SK-N-SH (cell line): ENCODE data around the gene SCN1B. TPM values are rescaled to one million over a fixed set of nuclear protein-coding genes. Genes with fewer than 3 reads are reported as not detected.

Source experiments
- CTCF ChIA-PET: fragments of 300-600, 350-600 bp; formaldehyde crosslinking; extraction: SDS; loops from one replicate; lab custom pipeline; 2021; lab: Yijun Ruan, JAX
- POLR2A ChIA-PET: fragments of 350-600 bp; sonication (Branson Sonifier 250); formaldehyde crosslinking; extraction: SDS; loops from one replicate; lab custom pipeline; 2020; ENCODE audit warnings: antibody characterized with exemption, inconsistent platforms; lab: Yijun Ruan, JAX
- DNase-seq: peaks from one replicate; pipeline ENCODE4 v3.0.0; 2012
- H2AFZ ChIP-seq: fragments of 200-600 bp; sonication (generic); 2 replicates; pipeline ENCODE4 v1.8.1; 2016; ENCODE audit warnings: antibody characterized with exemption, mild to moderate bottlenecking, low read depth
- H3F3A ChIP-seq: fragments of 200-600 bp; sonication (generic); replicated peaks from 2 replicates; pipeline ENCODE3; 2016; ENCODE audit warnings: antibody characterized with exemption, mild to moderate bottlenecking; ENCODE audit not compliant: insufficient read depth
- H3K27ac ChIP-seq, 2 experiments: fragments of 200-500 bp in 1 of 2; fragments of 200-600 bp in 1 of 2; sonication (Bioruptor generic) in 1 of 2; sonication (generic), shearing (Covaris generic) in 1 of 2; 2 replicates each; pipeline versions ENCODE4 v1.5.1 to v1.6.1; 2014 to 2016; ENCODE audit warnings: low read depth in 2 of 2, inconsistent platforms in 1 of 2, low read length in 1 of 2, mild to moderate bottlenecking in 1 of 2, mixed read lengths in 1 of 2
- H3K27me3 ChIP-seq: fragments of 200-600 bp; sonication (generic), shearing (Covaris generic); 2 replicates; pipeline ENCODE4 v1.6.1; 2016; ENCODE audit warnings: mixed run types; ENCODE audit not compliant: insufficient read depth
- H3K36me3 ChIP-seq, 2 experiments: fragments of 200-500 bp in 1 of 2; fragments of 200-600 bp in 1 of 2; sonication (Bioruptor generic) in 1 of 2; sonication (generic) in 1 of 2; replicated peaks in 1 of 2; 2 replicates each; pipeline versions ENCODE3 to v1.5.1; 2014 to 2016; ENCODE audit warnings: low read length in 1 of 2, mild to moderate bottlenecking in 1 of 2; ENCODE audit not compliant: insufficient read depth in 2 of 2, control insufficient read depth in 1 of 2
- H3K4me1 ChIP-seq, 2 experiments: fragments of 200-500 bp in 1 of 2; fragments of 200-600 bp in 1 of 2; sonication (Bioruptor generic) in 1 of 2; sonication (generic), shearing (Covaris generic) in 1 of 2; 2 replicates each; pipeline versions ENCODE4 v1.5.1 to v1.6.1; 2014 to 2016; ENCODE audit warnings: low read depth in 1 of 2, low read length in 1 of 2, mixed run types in 1 of 2; ENCODE audit not compliant: insufficient read depth in 2 of 2, control insufficient read depth in 1 of 2
- H3K4me2 ChIP-seq: fragments of 200-600 bp; sonication (generic), shearing (Covaris generic); 2 replicates; pipeline ENCODE4 v1.6.1; 2017; ENCODE audit warnings: mixed run types
- H3K4me3 ChIP-seq, 2 experiments: fragments of 200-500 bp in 1 of 2; fragments of 200-600 bp in 1 of 2; sonication (Bioruptor generic) in 1 of 2; sonication (generic), shearing (Covaris generic) in 1 of 2; 2 replicates each; pipeline versions ENCODE4 v1.5.1 to v1.8.1; 2014 to 2016; ENCODE audit warnings: low read depth in 2 of 2, inconsistent platforms in 1 of 2, low read length in 1 of 2, mild to moderate bottlenecking in 1 of 2, mixed read lengths in 1 of 2, moderate library complexity in 1 of 2
- H3K79me2 ChIP-seq: fragments of 200-600 bp; sonication (generic); 2 replicates; pipeline ENCODE4 v1.8.1; 2017; ENCODE audit warnings: mild to moderate bottlenecking; ENCODE audit not compliant: insufficient read depth
- H3K9ac ChIP-seq: fragments of 200-600 bp; sonication (generic); 2 replicates; pipeline ENCODE4 v1.6.1; 2017; ENCODE audit warnings: mixed run types
- H3K9me2 ChIP-seq: fragments of 200-600 bp; sonication (generic); 2 replicates; pipeline ENCODE4 v1.6.1; 2017; ENCODE audit warnings: mixed run types
- H3K9me3 ChIP-seq: fragments of 200-600 bp; sonication (generic); 2 replicates; pipeline ENCODE4 v1.6.1; 2017; ENCODE audit warnings: mixed run types, mild to moderate bottlenecking, moderate library complexity
- H4K20me1 ChIP-seq: fragments of 200-600 bp; sonication (generic); 2 replicates; pipeline ENCODE4 v1.6.1; 2017; ENCODE audit warnings: mild to moderate bottlenecking, mixed run types; ENCODE audit not compliant: insufficient read depth
- FOSL2 ChIP-seq: IDR thresholded peaks from 2 replicates; pipeline ENCODE4 v1.4.0; 2012; ENCODE audit warnings: low read depth, mild to moderate bottlenecking, moderate library complexity, borderline replicate concordance
- FOXM1 ChIP-seq: IDR thresholded peaks from 2 replicates; pipeline ENCODE4 v1.4.0; 2012; ENCODE audit warnings: low read depth, mild to moderate bottlenecking
- MEF2A ChIP-seq: IDR thresholded peaks from 2 replicates; pipeline ENCODE4 v1.4.0; 2012; ENCODE audit warnings: low read depth, borderline replicate concordance
- MXI1 ChIP-seq: IDR thresholded peaks from 2 replicates; pipeline ENCODE4 v1.6.1; 2012; ENCODE audit warnings: mild to moderate bottlenecking, low read depth, low read length, improper control_type of control experiment
- NFIC ChIP-seq: IDR thresholded peaks from 2 replicates; pipeline ENCODE4 v1.4.0; 2012; ENCODE audit warnings: borderline replicate concordance
- NRF1 ChIP-seq: IDR thresholded peaks from 2 replicates; pipeline ENCODE4 v1.6.1; 2012; ENCODE audit warnings: low read depth, mild to moderate bottlenecking, low read length
- POLR2AphosphoS5 ChIP-seq: IDR thresholded peaks from 2 replicates; pipeline ENCODE4 v1.6.1; 2012; ENCODE audit warnings: low read depth, low read length
- RFX5 ChIP-seq: IDR thresholded peaks from 2 replicates; pipeline ENCODE4 v1.6.1; 2012; ENCODE audit warnings: mild to moderate bottlenecking, improper control_type of control experiment, low read length
- SMC3 ChIP-seq: IDR thresholded peaks from 2 replicates; pipeline ENCODE4 v1.6.1; 2012; ENCODE audit warnings: low read depth, low read length, improper control_type of control experiment
- TAF1 ChIP-seq: IDR thresholded peaks from 2 replicates; pipeline ENCODE4 v1.6.1; 2012; ENCODE audit warnings: low read depth, mild to moderate bottlenecking, low read length, moderate library complexity, borderline replicate concordance
- TEAD4 ChIP-seq: IDR thresholded peaks from 2 replicates; pipeline ENCODE4 v1.4.0; 2012; ENCODE audit warnings: mild to moderate bottlenecking, borderline replicate concordance; ENCODE audit not compliant: insufficient read depth
- YY1 ChIP-seq: IDR thresholded peaks from 2 replicates; pipeline ENCODE4 v1.4.0; 2012; ENCODE audit warnings: low read depth, mild to moderate bottlenecking
- WGBS: methylation state at CpG from one replicate; pipeline ENCODE4 v1.1.6; 2017; ENCODE audit warnings: low lambda C conversion rate; 5-methylcytosine and 5-hydroxymethylcytosine counted together
- polyA plus RNA-seq, 3 experiments: library from polyadenylated mRNA; depleted of rRNA; stranded (reverse); fragments of >200 nt; gene quantifications; 2 replicates each; pipeline ENCODE4 v1.2.3, GENCODE V29; 2012
- TF ChIP-seq, protein P1 (sequence below): IDR thresholded peaks from 2 replicates; pipeline ENCODE4 v1.6.1; 2012; ENCODE audit warnings: mild to moderate bottlenecking, low read depth, low read length, moderate library complexity
- TF ChIP-seq, protein P2 (sequence below): IDR thresholded peaks from 2 replicates; pipeline ENCODE4; 2012
- TF ChIP-seq, protein P3 (sequence below): fragments of 150-350 bp; IDR thresholded peaks from 2 replicates; pipeline ENCODE4 v1.6.1; 2017; ENCODE audit warnings: antibody characterized with exemption, low read length, low read depth, borderline replicate concordance
- TF ChIP-seq, protein P4 (sequence below): IDR thresholded peaks from 2 replicates; pipeline ENCODE4 v1.4.0; 2012; ENCODE audit warnings: low read depth, borderline replicate concordance

Gene SCN1B
- polyA plus RNA-seq, 1 of the 3 experiments (the other 2 are of a cell fraction), result 10.5 TPM

DNA sequence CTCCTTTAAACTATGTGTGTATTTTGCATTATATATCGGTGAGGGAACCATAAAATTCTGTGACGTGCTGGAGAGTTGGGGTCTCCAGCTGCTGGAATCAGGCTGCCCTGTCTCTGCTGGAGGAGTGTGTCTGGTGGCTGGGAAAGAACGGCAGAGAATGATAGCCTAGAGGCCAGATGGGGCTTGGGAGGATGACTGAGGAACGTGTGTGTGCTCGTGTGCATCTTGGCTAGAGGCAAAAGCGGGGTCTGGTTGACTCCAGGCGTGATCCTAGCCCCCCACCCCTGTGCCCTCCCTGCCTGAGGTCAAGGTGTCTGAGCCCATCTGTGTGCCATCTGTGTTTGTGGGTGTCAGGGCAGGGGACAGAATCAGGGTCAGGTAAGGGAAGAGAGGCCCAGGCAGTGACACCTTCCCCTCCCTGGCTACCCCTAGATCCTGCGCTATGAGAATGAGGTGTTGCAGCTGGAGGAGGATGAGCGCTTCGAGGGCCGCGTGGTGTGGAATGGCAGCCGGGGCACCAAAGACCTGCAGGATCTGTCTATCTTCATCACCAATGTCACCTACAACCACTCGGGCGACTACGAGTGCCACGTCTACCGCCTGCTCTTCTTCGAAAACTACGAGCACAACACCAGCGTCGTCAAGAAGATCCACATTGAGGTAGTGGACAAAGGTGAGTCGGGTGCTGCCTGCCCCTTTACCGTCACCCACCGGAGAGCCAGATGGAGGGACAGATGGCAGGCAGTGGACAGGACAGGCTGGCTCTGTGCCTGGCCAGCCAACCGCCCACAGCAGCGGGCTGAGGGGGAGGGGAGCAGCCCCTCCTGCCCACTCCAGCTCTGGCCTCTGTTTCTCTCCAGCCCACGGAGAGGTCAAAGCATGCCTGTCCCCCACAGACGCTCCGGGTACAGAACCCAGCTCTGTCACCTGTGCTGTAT is 3.1 kb downstream of the SCN1B start:
- ChIA-PET CTCF (interaction anchor here (1.2 to 6.4 kb wide), 3 partner anchors 12 to 109 kb away, joined by 3 to 49 read pairs (median 5); partner anchors contain the start of gene FXYD7), POLR2A (no interaction called here)
- Histone ChIP-seq H3F3A (no peaks in the 10 kb centered on the region), H3K9ac (no peak overlapping the region), H3K9me2 (no peaks in the 10 kb centered on the region), H3K4me2 (no peak overlapping the region), H3K27ac (no peak overlapping the region), H3K36me3 (no peaks in the 10 kb centered on the region), H3K9me3 (no peaks in the 10 kb centered on the region), H3K79me2 (no peaks in the 10 kb centered on the region), H3K4me1 (peaks cover 0 to 21% of the 10 kb centered on the region in 2 experiments; a peak in 1 of 4 replicates), H3K27me3 (no peaks in the 10 kb centered on the region), H4K20me1 (no peaks in the 10 kb centered on the region), H3K4me3 (no peak overlapping the region), H2AFZ (no peak overlapping the region)
- 86% methylated on average over 27 of the region's 30 CpGs for WGBS
- DNase-seq, result no peak
- TF ChIP-seq FOXM1, result no peak
- TF ChIP-seq, protein P1, sequence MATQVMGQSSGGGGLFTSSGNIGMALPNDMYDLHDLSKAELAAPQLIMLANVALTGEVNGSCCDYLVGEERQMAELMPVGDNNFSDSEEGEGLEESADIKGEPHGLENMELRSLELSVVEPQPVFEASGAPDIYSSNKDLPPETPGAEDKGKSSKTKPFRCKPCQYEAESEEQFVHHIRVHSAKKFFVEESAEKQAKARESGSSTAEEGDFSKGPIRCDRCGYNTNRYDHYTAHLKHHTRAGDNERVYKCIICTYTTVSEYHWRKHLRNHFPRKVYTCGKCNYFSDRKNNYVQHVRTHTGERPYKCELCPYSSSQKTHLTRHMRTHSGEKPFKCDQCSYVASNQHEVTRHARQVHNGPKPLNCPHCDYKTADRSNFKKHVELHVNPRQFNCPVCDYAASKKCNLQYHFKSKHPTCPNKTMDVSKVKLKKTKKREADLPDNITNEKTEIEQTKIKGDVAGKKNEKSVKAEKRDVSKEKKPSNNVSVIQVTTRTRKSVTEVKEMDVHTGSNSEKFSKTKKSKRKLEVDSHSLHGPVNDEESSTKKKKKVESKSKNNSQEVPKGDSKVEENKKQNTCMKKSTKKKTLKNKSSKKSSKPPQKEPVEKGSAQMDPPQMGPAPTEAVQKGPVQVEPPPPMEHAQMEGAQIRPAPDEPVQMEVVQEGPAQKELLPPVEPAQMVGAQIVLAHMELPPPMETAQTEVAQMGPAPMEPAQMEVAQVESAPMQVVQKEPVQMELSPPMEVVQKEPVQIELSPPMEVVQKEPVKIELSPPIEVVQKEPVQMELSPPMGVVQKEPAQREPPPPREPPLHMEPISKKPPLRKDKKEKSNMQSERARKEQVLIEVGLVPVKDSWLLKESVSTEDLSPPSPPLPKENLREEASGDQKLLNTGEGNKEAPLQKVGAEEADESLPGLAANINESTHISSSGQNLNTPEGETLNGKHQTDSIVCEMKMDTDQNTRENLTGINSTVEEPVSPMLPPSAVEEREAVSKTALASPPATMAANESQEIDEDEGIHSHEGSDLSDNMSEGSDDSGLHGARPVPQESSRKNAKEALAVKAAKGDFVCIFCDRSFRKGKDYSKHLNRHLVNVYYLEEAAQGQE, result no peak
- no peak for TF ChIP-seq TEAD4
- TF ChIP-seq RFX5, result no peak
- no peak for TF ChIP-seq NRF1
- TF ChIP-seq MXI1, result no peak
- TF ChIP-seq, protein P2, sequence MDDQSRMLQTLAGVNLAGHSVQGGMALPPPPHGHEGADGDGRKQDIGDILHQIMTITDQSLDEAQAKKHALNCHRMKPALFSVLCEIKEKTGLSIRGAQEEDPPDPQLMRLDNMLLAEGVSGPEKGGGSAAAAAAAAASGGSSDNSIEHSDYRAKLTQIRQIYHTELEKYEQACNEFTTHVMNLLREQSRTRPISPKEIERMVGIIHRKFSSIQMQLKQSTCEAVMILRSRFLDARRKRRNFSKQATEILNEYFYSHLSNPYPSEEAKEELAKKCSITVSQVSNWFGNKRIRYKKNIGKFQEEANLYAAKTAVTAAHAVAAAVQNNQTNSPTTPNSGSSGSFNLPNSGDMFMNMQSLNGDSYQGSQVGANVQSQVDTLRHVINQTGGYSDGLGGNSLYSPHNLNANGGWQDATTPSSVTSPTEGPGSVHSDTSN, result no peak
- no peak for TF ChIP-seq POLR2AphosphoS5
- TF ChIP-seq YY1, result no peak
- TF ChIP-seq, protein P3, sequence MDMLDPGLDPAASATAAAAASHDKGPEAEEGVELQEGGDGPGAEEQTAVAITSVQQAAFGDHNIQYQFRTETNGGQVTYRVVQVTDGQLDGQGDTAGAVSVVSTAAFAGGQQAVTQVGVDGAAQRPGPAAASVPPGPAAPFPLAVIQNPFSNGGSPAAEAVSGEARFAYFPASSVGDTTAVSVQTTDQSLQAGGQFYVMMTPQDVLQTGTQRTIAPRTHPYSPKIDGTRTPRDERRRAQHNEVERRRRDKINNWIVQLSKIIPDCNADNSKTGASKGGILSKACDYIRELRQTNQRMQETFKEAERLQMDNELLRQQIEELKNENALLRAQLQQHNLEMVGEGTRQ, result no peak
- no peak for TF ChIP-seq FOSL2
- no peak for TF ChIP-seq NFIC
- no peak for TF ChIP-seq TAF1
- no peak for TF ChIP-seq SMC3
- TF ChIP-seq, protein P4, sequence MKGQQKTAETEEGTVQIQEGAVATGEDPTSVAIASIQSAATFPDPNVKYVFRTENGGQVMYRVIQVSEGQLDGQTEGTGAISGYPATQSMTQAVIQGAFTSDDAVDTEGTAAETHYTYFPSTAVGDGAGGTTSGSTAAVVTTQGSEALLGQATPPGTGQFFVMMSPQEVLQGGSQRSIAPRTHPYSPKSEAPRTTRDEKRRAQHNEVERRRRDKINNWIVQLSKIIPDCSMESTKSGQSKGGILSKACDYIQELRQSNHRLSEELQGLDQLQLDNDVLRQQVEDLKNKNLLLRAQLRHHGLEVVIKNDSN, result no peak
- TF ChIP-seq MEF2A, result no peak
